Body of pancreas (tissue), 4 donors: Measurements from ENCODE around the gene LCE2D.

ENCODE experiments used
- POLR2A ChIP-seq, 3 donors: fragments of 450-650 bp; IDR thresholded peaks; one replicate each; pipeline ENCODE4 v1.6.1; 2016; ENCODE audit warnings: antibody characterized with exemption in 3 of 3, mild to moderate bottlenecking in 2 of 3
- TF ChIP-seq, protein P1 (sequence below), 7 experiments: fragments of 450-650 bp in 4 of 7; fragments of 200-600 bp in 3 of 7; sonication (generic) in 3 of 7; IDR thresholded peaks; one replicate each; pipeline ENCODE4 v1.5.1; 2016 to 2019; ENCODE audit warnings: antibody characterized with exemption in 7 of 7

DNA sequence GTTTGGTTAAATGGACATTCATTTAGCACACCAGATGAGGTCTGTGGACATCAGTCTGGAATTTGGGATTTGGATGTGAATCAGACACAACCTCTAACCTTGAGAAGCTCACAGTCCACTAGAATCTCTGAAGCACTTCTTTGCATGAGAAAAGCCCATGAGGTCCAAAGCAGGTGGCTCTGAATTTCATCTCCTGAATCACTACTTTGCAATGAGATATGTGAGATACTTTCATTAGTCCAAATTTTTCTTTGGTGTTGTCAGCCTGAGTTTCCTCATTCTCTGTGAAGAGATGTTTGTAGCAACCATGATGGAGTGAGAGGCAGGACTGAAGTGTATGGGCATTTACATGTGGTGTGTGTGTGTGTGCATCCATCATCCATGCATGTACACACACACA lies 16.5 kb upstream of the LCE2D start:
- TF ChIP-seq, protein P1, sequence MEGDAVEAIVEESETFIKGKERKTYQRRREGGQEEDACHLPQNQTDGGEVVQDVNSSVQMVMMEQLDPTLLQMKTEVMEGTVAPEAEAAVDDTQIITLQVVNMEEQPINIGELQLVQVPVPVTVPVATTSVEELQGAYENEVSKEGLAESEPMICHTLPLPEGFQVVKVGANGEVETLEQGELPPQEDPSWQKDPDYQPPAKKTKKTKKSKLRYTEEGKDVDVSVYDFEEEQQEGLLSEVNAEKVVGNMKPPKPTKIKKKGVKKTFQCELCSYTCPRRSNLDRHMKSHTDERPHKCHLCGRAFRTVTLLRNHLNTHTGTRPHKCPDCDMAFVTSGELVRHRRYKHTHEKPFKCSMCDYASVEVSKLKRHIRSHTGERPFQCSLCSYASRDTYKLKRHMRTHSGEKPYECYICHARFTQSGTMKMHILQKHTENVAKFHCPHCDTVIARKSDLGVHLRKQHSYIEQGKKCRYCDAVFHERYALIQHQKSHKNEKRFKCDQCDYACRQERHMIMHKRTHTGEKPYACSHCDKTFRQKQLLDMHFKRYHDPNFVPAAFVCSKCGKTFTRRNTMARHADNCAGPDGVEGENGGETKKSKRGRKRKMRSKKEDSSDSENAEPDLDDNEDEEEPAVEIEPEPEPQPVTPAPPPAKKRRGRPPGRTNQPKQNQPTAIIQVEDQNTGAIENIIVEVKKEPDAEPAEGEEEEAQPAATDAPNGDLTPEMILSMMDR (IDR thresholded peaks at IDR 0.05): no peak
- TF ChIP-seq POLR2A (IDR thresholded peaks at IDR 0.05): no peak
